Right lung (tissue), 5 donors: ENCODE data around the gene LTBR. TPM values are rescaled to one million over a fixed set of nuclear protein-coding genes. Genes with fewer than 3 reads are reported as not detected.

Experiments
- DNase-seq, 2 donors: peaks; one replicate each; pipeline ENCODE4 v3.0.0-alpha.2; 2013
- polyA plus RNA-seq, 5 donors: library from polyadenylated mRNA; unstranded; fragments of 120-200 nt; gene quantifications; one replicate each; pipeline versions ENCODE4 v1.2.1 to v1.2.3, GENCODE V29; 2013; ENCODE audit warnings: inconsistent platforms in 1 of 5, low replicate concordance in 1 of 5; ENCODE audit not compliant: insufficient read length in 5 of 5, insufficient read depth in 1 of 5

Gene LTBR
- polyA plus RNA-seq, 5 donors, result 59.0 to 110 (median 74.7) TPM

GRCh38 chr12:6367065-6367968 is 16.6 kb upstream of the LTBR start:
- no peak for DNase-seq

- DNase-seq, result no peak
These were observed 15.7 kb upstream of the LTBR start for GRCh38 chr12:6367969-6368892.

DNA sequence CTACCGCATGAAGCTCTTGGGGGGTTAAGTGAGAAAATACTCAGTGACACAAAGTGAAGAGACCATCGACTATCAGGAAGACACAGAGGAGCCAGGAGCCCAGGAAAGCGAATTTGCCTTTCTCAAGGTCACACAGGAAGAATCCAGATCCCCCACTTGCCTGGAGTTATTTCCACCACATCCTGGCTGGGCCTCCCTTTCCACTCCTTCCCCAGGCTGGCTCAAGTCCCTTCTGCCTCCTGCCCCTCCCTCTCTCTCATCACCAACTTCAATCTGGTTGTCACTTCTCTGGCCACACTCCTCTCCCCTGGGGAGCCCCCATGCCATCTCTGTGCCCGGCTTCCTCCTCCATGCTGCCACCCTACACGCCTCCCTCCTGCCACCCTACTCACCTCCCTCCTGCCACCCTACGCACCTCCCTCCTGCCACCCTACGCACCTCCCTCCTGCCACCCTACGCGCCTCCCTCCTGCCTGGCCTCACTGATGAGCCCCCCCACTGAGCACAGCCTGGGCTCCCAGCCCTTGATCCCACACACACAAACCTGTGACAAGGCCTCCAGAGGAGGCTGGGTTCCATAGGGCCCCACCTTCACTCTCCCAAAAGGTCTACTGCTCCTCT is 14.9 kb upstream of the LTBR start:
- DNase-seq, result no peak

DNA sequence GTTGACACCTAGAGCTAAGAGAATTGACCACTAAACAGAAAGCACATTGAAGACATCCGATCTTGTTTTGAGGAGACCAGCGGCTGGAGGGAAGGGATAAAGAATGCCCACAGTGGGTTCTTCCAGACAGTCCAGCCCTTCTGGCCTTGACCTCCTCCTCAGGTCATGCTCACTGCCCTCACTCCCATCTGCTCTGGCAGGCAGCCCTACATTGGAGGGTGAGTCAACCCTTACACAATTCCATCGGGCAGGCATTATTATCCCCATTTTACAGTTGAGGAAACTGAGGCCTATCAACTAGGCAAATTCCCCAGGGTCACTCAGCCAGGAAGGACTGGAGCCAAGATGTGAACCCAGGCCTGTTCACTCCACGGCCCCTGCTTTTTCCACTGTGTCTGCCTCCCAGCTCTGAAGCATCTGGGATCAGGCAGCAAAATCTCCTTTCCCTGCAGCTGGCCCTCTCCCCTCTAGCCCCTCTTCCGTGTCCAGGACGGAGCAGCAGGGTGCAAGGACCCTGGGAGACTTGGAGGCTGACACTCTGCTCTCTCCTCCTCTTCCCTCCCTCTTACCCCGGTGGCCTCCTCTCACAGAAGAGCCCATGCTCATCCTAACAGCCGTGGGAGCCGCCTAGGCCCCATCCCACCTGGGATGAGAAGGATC is 13.9 kb upstream of the LTBR start:
- DNase-seq, result no peak

DNA sequence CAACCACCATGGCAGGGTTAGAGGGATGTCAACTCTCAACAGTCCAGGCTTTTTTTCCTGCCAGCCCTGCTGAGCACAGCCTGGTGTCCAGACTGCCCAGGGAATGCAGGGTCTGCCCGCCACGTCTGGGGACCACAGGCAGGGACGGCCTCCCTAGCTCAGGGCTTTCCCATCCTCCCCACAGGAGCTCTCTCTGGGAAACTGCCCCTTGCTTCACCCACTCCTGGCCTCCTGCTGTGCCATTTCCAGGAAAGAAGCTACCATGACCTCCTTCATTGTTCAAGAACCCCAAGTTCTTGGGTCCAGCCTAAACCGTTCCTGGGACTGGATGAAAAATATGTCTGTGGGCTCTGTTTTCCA is 13.4 kb upstream of the LTBR start:
- DNase-seq, result no peak

DNA sequence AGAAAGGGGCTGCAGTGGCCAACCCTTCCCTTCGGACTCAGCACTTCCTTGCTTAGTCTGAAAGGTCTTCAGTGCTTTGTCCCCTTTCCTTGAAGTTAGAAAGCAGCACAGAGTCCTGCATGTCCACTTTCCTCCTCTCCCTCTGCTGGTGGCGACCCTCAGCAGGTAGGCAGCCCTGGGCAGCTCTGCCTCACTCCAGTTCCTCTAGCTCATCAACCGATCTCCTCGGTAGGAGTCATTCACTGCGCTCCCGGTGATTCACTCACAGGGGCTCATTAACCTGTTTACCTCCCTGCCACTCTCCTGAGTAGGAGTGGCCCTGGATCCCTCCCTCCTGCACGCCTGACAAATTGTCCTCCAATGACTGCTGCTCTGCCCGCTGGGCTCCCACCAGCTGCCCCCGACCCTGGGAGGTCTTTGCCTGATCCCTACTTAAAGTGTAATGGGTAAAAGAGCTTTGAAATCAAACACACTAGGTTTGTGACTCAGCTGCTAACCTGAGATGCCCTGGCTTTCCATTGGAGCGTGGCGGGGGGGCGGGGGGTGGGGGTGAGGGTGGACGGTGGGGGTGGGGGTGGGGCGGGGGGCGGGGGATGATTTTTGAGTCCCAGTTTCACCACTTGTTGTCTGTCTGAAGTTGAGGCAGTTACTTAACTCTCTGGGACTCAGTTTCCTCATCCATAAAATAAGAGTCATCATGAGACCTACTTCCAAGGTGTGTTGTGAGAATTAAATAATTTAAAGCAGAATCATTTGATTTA is 12.8 kb upstream of the LTBR start:
- DNase-seq, result no peak

DNA sequence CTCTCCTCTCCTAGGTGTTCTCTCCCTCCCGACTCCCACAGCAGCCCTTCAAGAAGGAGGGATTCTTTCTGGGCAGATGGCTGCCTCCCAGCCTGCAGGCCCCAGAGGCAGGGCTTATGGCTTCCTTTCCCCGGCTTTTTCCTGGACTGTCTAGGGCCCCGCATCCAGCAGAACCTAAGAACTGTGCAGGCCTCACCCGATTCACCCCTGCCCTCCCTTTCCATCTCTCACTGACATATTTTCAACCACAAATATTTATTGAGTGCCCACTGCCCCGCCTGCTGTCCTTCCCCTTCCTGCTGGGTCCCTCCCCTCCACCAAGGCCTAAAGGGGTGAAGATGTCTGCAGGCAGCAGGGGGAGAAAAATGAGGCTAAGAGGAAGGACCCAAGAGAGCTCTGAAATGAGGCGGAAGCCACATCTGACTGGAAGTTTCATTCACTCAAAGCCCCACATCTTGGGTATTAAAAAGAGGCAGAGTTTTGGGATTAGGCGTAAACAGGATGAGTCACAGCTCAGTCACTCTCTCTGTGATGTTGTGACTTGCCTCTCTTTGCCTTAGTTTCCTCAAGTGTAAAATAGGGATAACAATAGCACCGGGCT is 11.5 kb upstream of the LTBR start:
- no peak for DNase-seq

- no peak for DNase-seq
These were observed 10.8 kb upstream of the LTBR start for GRCh38 chr12:6373022-6373787.

- no peak for DNase-seq
These were observed 9.8 kb upstream of the LTBR start for GRCh38 chr12:6374028-6374785.

DNA sequence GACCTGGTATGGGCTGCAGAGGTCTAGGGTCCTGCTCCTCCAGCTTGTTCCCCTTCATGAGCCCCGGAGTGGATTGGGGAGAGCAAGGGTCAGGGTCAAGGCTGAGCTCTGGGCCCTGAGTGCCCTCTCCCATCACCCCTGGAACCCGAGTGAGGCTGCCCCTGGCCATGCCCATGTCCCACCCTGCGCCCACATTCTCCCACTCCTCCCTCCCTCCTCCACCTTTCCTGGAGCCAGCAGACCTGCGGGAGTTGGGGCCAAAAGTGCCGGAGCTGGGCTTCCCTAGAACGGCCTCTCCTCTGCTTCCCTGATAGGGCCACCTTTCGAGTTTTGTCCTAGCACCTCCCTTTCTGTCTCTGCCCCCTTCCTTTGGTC is 9.2 kb upstream of the LTBR start:
- DNase-seq, result no peak

DNA sequence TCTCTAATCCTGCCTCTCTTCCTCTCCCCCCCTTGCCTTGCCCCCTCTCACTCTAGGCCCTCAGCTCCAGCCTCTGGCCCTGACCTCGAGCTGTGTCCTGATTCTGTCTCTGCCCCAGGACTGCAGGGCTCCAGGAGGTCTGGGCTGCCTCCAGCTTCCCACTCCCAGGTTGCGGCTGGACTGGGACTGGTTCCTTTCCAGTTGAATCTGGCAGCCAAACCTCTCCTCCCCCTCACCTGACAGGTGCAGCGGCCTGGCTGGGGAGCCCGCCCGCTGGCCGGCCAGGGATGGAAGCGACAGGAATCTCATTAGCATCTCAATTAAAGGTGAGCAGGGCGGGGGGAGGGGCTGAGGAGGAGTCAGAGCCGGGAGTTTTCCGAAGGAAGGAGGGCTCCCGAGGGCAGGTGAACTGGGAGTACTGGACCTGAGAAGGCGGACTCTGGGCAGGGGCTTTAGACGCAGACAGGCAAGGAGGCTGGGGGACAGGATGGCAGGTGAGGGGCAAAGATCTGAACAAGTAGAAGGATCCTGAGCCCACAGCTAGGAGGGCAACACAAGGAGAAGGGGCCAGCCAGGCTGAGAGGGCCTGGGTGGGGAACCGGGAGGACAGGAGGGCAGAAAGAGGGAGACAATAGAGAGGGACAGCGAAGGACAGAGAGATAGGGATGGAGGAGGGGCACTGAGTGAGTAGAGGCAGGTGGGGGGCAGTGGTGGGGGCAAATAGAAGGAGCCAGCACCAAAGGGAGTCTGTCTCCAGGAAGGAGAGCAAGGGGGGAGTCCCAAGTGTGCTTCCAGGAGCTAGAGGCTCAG is 8.5 kb upstream of the LTBR start, which contains the start of gene SCNN1A:
TSS of gene SCNN1A (minus strand) at position 295 of the 810 bp plus-strand sequence. CDS start 780 bp downstream, outside the sequence.
- DNase-seq, result no peak

- DNase-seq, result no peak
These were observed 7.7 kb upstream of the LTBR start for GRCh38 chr12:6376079-6376869.

DNA sequence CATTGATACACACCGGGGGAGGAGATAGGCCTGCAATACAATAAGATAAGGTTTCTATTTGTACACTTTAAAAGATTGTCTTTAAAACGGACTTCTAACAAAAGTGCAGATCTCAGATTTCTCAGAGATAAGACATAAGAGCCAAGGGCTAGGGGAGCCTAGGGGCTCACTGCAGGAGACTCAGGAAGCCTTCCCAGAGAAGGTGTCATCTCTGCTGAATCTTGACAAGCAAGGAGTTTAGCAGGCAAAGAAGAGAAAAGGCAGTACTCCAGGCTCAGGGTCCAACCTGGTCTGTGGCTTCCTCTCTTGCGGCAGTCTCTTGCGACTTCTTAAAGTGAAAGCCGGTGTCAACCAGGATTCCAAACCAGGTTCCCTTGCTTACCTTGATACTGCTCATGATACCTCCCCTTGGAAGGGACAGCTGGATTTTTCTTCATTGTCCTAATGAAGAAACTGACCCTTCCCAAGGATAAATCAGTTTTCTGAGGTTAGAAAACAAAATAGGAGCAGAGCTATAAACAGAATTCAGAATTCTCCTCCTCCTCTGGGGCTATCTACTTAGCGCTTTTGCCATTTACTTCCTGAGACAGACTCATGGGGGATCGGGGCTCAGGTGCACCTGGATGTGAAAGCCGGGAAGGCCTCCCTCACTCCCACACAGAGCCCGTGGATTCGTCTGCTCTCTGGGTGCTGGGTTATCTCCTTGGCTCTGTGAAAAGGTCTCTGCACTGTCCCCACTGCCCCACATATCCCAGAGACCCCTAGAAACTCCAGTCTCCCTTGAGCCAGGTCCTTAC is 6.9 kb upstream of the LTBR start:
- DNase-seq, result no peak

GRCh38 chr12:6377667-6377994 is 6.3 kb upstream of the LTBR start:
- no peak for DNase-seq

GRCh38 chr12:6378709-6379472 is 5.1 kb upstream of the LTBR start:
- DNase-seq, result no peak
